GM20000 (cell line): ENCODE measurements around the gene AQP12A.

Experiments
- DNase-seq: peaks from one replicate; pipeline ENCODE4 v3.0.0; 2012; ENCODE audit warnings: low spot score
- CTCF ChIP-seq: IDR thresholded peaks from 2 replicates; pipeline ENCODE4 v1.5.1; 2012; ENCODE audit warnings: mild to moderate bottlenecking, control low read depth; ENCODE audit errors: extremely low read depth, missing control alignments

The AQP12A gene

GRCh38 chr2:240645346-240645745 is 46.3 kb upstream of the AQP12A start:
- no peak for TF ChIP-seq CTCF
- DNase-seq = no peak

- peak; percentile 29 for DNase-seq
- TF ChIP-seq CTCF = no peak
These were observed 45.9 kb upstream of the AQP12A start for GRCh38 chr2:240645801-240646175.

GRCh38 chr2:240646176-240646899 is 45.3 kb upstream of the AQP12A start:
- TF ChIP-seq CTCF = no peak
- no peak for DNase-seq

- DNase-seq = no peak
- no peak for TF ChIP-seq CTCF
These were observed 44.7 kb upstream of the AQP12A start for GRCh38 chr2:240646900-240647502.

GRCh38 chr2:240647503-240648154 is 44.0 kb upstream of the AQP12A start:
- no peak for TF ChIP-seq CTCF
- DNase-seq = no peak

GRCh38 chr2:240648155-240648649 is 43.5 kb upstream of the AQP12A start:
- no peak for DNase-seq
- TF ChIP-seq CTCF = no peak

GRCh38 chr2:240648650-240649275 is 42.9 kb upstream of the AQP12A start:
- peak; percentile 26 for DNase-seq
- no peak for TF ChIP-seq CTCF
